Upper lobe of left lung (tissue), 4 donors: Measurements from ENCODE around the gene SLC9A9.

Experiments
- POLR2A ChIP-seq, 4 donors: fragments of 450-650 bp; IDR thresholded peaks; one replicate each; pipeline ENCODE4 v1.5.1; 2016 to 2017; ENCODE audit warnings: antibody characterized with exemption in 4 of 4, mild to moderate bottlenecking in 2 of 4
- TF ChIP-seq, protein P1 (sequence below), 6 experiments: fragments of 450-650 bp in 4 of 6; fragments of 200-600 bp in 2 of 6; sonication (generic) in 2 of 6; IDR thresholded peaks; one replicate each; pipeline ENCODE4 v1.5.1; 2016 to 2019; ENCODE audit warnings: antibody characterized with exemption in 6 of 6

DNA sequence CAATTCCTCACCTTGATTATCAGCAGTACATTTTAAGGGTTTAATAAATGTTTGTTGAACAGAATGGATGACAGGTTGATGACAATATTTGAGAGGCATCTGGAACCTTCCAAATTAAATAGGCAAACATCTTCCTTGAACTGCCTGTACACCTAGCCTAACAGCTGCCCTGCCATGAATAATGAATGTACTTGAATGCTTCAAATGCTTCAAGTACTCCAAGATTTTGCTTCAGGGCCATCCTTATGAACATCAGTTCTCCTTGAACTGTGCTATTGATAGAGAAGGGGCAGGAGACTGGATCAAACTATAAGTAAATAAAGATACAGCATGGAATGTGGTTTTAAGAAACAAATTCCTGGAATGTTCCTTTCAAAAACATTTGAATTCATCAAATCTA, 591.9 kb downstream of the SLC9A9 start:
- TF ChIP-seq, protein P1, sequence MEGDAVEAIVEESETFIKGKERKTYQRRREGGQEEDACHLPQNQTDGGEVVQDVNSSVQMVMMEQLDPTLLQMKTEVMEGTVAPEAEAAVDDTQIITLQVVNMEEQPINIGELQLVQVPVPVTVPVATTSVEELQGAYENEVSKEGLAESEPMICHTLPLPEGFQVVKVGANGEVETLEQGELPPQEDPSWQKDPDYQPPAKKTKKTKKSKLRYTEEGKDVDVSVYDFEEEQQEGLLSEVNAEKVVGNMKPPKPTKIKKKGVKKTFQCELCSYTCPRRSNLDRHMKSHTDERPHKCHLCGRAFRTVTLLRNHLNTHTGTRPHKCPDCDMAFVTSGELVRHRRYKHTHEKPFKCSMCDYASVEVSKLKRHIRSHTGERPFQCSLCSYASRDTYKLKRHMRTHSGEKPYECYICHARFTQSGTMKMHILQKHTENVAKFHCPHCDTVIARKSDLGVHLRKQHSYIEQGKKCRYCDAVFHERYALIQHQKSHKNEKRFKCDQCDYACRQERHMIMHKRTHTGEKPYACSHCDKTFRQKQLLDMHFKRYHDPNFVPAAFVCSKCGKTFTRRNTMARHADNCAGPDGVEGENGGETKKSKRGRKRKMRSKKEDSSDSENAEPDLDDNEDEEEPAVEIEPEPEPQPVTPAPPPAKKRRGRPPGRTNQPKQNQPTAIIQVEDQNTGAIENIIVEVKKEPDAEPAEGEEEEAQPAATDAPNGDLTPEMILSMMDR (IDR thresholded peaks at IDR 0.05): no peak
- no peak for TF ChIP-seq POLR2A (IDR thresholded peaks at IDR 0.05)
